ENCODE results near the gene WFDC10B. TPM values are rescaled to one million over a fixed set of nuclear protein-coding genes. Genes with fewer than 3 reads are reported as not detected.
"Not testable (repeated sequence)": the region's sequence is repeated elsewhere in the genome, so short reads cannot be mapped to it uniquely, and the experiment has no call there.

The WFDC10B gene
- total and polyA plus RNA-seq, 11 donors, result not detected

GRCh38 chr20:45647441-45648050 is 57.3 kb downstream of the WFDC10B start:
- intact Hi-C loops (cut with DNase I), result no loop called here
- H3K27me3 ChIP-seq, result peaks cover 0 to 7% (median 0%) of the 10 kb centered on the region in 9 donors
- no peaks in the 10 kb centered on the region for H3K4me1 ChIP-seq
- no peaks in the 10 kb centered on the region for H3K36me3 ChIP-seq
- ATAC-seq, result no peak
- H3K27ac ChIP-seq, result no peak overlapping the region
- no peak overlapping the region for H3K4me3 ChIP-seq
- no peak for DNase-seq
- H3K9me3 ChIP-seq, result no peaks in the 10 kb centered on the region
- no peak for TF ChIP-seq POLR2A (IDR thresholded peaks at IDR 0.05)
- TF ChIP-seq CTCF (IDR thresholded peaks at IDR 0.05), result no peak
- 43 to 80% (median 55%) methylated on average over 1 of the region's 1 CpG for WGBS, 4 donors

- peaks cover 0 to 2% (median 0%) of the 10 kb centered on the region in 9 donors for H3K27me3 ChIP-seq
- no peaks in the 10 kb centered on the region for H3K36me3 ChIP-seq
- H3K9me3 ChIP-seq, result no peaks in the 10 kb centered on the region
- H3K4me3 ChIP-seq, result no peak overlapping the region
- DNase-seq, result no peak
- ATAC-seq, result no peak
- WGBS, 4 donors, result 75 to 84% (median 77%) methylated on average over 3 of the region's 3 CpGs
- no peak overlapping the region for H3K27ac ChIP-seq
- intact Hi-C loops (cut with DNase I), result no loop called here
- H3K4me1 ChIP-seq, result no peaks in the 10 kb centered on the region
- TF ChIP-seq CTCF (IDR thresholded peaks at IDR 0.05) (no peak), POLR2A (IDR thresholded peaks at IDR 0.05) (no peak)
Observed at GRCh38 chr20:45646875-45647274, 57.9 kb downstream of the WFDC10B start.

GRCh38 chr20:45645869-45646268 is 59.0 kb downstream of the WFDC10B start:
- DNase-seq, result not testable (repeated sequence)

GRCh38 chr20:45641076-45641475 is 63.7 kb downstream of the WFDC10B start:
- H3K4me3 ChIP-seq; H3K9me3 ChIP-seq; H3K27me3 ChIP-seq; H3K4me1 ChIP-seq; ATAC-seq; H3K27ac ChIP-seq; DNase-seq; H3K36me3 ChIP-seq; intact Hi-C loops (cut with DNase I): not testable (repeated sequence)
- WGBS, 4 donors, result 94 to 98% (median 96%) methylated on average over 24 of the region's 24 CpGs

More at GRCh38 chr20:45645869-45646268, 59.0 kb downstream of the WFDC10B start:
- H3K4me1 ChIP-seq; H3K4me3 ChIP-seq; H3K27me3 ChIP-seq; H3K36me3 ChIP-seq; ATAC-seq; H3K27ac ChIP-seq; intact Hi-C loops (cut with DNase I); H3K9me3 ChIP-seq: not testable (repeated sequence)
- WGBS, 4 donors, result 89 to 98% (median 94%) methylated on average over 15 to 28 of the region's 28 CpGs; no CpG with 5 or more reads in 1 of the 4 donors

- Histone ChIP-seq H3K27me3 (peaks cover 0 to 5% (median 0%) of the 10 kb centered on the region in 9 donors), H3K4me1 (no peaks in the 10 kb centered on the region), H3K27ac (no peak overlapping the region), H3K36me3 (no peaks in the 10 kb centered on the region), H3K4me3 (no peak overlapping the region), H3K9me3 (peaks cover 0 to 9% (median 0%) of the 10 kb centered on the region in 12 donors)
- intact Hi-C loops (cut with DNase I), result no loop called here
- TF ChIP-seq CTCF (IDR thresholded peaks at IDR 0.05) (no peak), POLR2A (IDR thresholded peaks at IDR 0.05) (no peak)
- ATAC-seq (no peak), DNase-seq (no peak)
- WGBS, 4 donors, result 81 to 87% (median 83%) methylated on average over 5 of the region's 5 CpGs
Observed at GRCh38 chr20:45639687-45640086, 65.1 kb downstream of the WFDC10B start.

Measured in heart left ventricle (tissue), 16 donors.